HG03575 (cell line): ENCODE results near the gene GAS2L1.

Experiments used
- ATAC-seq: cut with Tn5 transposase; IDR thresholded peaks from one replicate; pipeline ENCODE4 v1.9.1; 2021; ENCODE audit not compliant: unreplicated experiment, insufficient number of reproducible peaks, low FRiP score; ENCODE audit errors: extremely low read depth

Gene GAS2L1

GRCh38 chr22:29306835-29307595, 565 bp downstream of the GAS2L1 start:
- no peak for ATAC-seq

GRCh38 chr22:29307596-29308147, 1.2 kb downstream of the GAS2L1 start:
- no peak for ATAC-seq

- ATAC-seq = no peak
These were observed 1.8 kb downstream of the GAS2L1 start for GRCh38 chr22:29308148-29308790.

DNA sequence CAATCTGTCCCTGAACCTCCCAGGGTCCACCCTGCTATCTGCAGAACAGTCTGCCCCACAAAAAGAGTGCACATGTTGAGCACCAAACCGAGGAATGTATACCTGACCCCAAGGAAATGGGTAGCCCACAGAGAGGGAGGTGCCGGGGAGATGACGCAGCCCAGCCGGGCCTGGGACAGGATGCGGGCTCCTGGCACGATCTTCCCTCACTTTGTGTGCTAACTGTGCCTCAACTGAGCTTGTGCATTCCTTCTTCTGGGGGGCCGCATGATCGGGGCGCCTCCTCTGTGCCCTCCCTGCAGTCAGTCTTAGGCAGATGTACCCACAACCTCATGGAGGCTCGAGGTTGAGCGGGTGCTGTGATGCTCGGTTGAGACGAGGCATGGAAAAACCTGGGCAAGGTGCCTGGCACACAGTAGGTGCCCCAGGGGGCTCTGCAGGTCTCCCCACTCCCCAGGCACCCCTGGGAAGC, 2.4 kb downstream of the GAS2L1 start:
- no peak for ATAC-seq

DNA sequence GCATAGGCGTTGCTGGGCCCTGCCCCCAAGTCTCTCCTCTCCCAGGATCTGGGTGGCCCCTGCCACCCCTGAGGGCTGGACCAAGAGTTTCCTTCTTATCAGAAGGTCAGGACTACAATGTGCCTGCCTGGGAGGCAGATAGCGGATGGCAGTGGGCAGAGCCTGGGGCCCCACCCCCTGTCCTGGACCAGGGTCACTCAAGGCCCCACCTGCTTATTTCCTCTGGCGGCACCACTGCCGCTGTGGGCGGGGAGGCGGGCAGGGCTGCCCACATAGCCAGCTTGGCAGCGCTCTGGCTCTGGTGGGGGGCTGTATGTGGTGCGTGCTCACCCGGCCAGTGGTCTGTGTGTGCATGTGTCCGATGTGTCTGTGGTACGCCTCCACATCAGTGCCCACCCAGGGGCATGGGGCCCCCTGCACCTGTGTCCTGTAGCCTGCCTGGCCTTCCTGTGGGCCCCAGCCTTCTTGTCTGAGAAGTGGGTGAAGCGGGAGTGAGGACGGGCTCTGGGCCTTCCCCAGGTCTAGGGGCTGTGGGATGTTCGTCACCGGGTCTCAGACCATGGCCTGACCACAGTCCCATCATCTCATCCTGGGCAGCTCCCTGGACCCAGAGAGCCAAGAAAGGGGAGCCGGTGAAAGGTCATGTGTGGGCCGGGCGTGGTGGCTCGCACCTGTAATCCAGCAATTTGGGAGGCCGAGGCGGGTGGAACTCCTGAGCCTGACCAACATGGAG, 3.0 kb downstream of the GAS2L1 start:
- no peak for ATAC-seq

- ATAC-seq = no peak
These were observed 3.8 kb downstream of the GAS2L1 start for GRCh38 chr22:29310065-29310862.

GRCh38 chr22:29310863-29311339, 4.5 kb downstream of the GAS2L1 start:
- ATAC-seq = no peak

- no peak for ATAC-seq
These were observed 5.2 kb downstream of the GAS2L1 start for GRCh38 chr22:29311464-29312217.

- no peak for ATAC-seq
These were observed 6.0 kb downstream of the GAS2L1 start for GRCh38 chr22:29312218-29313125.

GRCh38 chr22:29313126-29313575, 6.7 kb downstream of the GAS2L1 start:
- ATAC-seq = no peak

GRCh38 chr22:29313576-29314466, 7.4 kb downstream of the GAS2L1 start:
- no peak for ATAC-seq

GRCh38 chr22:29314537-29315285, 8.3 kb downstream of the GAS2L1 start:
- no peak for ATAC-seq

DNA sequence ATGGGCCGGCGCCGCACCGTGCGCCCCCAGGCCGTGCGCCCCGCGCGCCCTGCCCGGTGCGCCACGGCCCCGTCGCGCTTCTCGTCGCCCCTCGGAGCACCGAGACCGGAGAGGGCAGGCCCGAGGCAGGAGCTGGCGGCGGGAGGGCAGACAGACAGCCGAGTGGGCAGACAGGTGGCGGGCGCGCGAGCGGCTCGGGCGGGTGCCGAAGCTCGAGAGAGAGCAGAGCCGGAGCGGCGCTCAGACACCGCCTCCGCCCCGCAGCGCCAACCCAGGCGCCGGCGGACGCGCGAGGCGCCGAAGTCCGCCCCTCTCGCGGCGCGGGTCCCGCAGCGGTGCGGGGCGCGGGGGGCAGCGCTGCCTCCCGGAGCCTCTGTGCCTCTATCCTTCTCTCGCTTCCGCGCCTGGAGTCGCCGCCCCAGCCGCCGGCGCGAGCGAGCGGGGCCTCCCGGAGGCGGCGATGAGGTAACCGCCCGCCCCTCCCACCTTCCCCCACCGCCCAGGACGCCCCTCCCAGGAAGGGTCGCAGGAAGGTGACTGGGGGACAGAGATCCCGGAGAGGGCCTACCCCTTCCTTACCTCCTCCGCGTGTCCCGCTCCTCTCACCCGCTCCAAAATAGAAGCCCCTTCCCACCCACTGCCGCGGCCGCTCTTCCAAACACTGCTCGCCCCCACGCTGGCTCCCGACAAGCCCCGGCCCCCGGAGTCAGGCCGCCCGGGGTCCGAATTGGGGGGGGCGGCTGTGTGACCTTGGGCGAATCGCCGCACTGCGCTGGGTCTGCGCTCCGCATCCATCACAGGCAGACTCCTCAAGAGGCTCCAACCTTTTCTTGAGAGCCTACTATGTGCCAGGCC, 9.1 kb downstream of the GAS2L1 start, which contains the start of gene RASL10A:
TSS of gene RASL10A (minus strand) at position 412 of the 855 bp plus-strand sequence. CDS start 451 bp downstream, outside the sequence.
- ATAC-seq = no peak

- ATAC-seq = no peak
These were observed 9.8 kb downstream of the GAS2L1 start for GRCh38 chr22:29316141-29316828.
